ENCODE measurements around the gene CITED1.
A peak's percentile ranks its signal among the peaks of the same experiment; 100 is the strongest.

The CITED1 gene

GRCh38 chrX:72301781-72302180 lies 3.9 kb downstream of the CITED1 start:
- no peak overlapping the region for H4K12ac ChIP-seq (ENCODE audit: low read depth, low read length)
- no peak overlapping the region for H2BK120ac ChIP-seq (ENCODE audit: insufficient read depth, low read length, poor library complexity)
- H4K91ac ChIP-seq (ENCODE audit: low read depth, low read length): no peak overlapping the region
- H2BK12ac ChIP-seq (ENCODE audit: low read length): no peak overlapping the region
- H3K4ac ChIP-seq (ENCODE audit: low read depth, low read length): no peak overlapping the region
- no peak overlapping the region for H3K4me2 ChIP-seq (ENCODE audit: low read length)
- H3K18ac ChIP-seq (ENCODE audit: low read length): no peak overlapping the region
- H3K79me2 ChIP-seq (ENCODE audit: control insufficient read depth, insufficient read depth, low read length, poor library complexity): no peaks in the 10 kb centered on the region
- H2AFZ ChIP-seq (ENCODE audit: insufficient read depth, low read length, poor library complexity): no peak overlapping the region
- no peaks in the 10 kb centered on the region for H3K79me1 ChIP-seq (ENCODE audit: low read length)
- no peak overlapping the region for H3K4me3 ChIP-seq (ENCODE audit: low read depth, low read length)
- no peak overlapping the region for H2BK5ac ChIP-seq (ENCODE audit: low read depth, low read length, poor library complexity)
- no peak overlapping the region for H4K8ac ChIP-seq (ENCODE audit: low read depth, low read length)
- WGBS (ENCODE audit: extremely low coverage, insufficient coverage, insufficient read length): no CpG with 5 or more reads among the region's 9 CpGs
- peaks cover 30% of the 10 kb centered on the region for H3K27me3 ChIP-seq (ENCODE audit: insufficient read depth, low read length)
- no peak overlapping the region for H3K23ac ChIP-seq (ENCODE audit: low read length)
- no peak overlapping the region for H3K9ac ChIP-seq (ENCODE audit: low read length)
- H3K36me3 ChIP-seq (ENCODE audit: control insufficient read depth in 1 of 2, insufficient read depth in 2 of 2, low read length in 2 of 2): no peaks in the 10 kb centered on the region
- no peak overlapping the region for H3K27ac ChIP-seq (ENCODE audit: low read depth, low read length)
- H3K14ac ChIP-seq (ENCODE audit: low read length): no peak overlapping the region
- no peak overlapping the region for H2AK5ac ChIP-seq (ENCODE audit: low read length)
- peaks cover 4 to 7% of the 10 kb centered on the region in 2 experiments for H3K4me1 ChIP-seq (ENCODE audit: control insufficient read depth in 1 of 2, insufficient read depth in 2 of 2, low read length in 2 of 2)
- no peaks in the 10 kb centered on the region for H3K9me3 ChIP-seq (ENCODE audit: insufficient read depth, low read depth, low read length)
- no peak for DNase-seq

DNA sequence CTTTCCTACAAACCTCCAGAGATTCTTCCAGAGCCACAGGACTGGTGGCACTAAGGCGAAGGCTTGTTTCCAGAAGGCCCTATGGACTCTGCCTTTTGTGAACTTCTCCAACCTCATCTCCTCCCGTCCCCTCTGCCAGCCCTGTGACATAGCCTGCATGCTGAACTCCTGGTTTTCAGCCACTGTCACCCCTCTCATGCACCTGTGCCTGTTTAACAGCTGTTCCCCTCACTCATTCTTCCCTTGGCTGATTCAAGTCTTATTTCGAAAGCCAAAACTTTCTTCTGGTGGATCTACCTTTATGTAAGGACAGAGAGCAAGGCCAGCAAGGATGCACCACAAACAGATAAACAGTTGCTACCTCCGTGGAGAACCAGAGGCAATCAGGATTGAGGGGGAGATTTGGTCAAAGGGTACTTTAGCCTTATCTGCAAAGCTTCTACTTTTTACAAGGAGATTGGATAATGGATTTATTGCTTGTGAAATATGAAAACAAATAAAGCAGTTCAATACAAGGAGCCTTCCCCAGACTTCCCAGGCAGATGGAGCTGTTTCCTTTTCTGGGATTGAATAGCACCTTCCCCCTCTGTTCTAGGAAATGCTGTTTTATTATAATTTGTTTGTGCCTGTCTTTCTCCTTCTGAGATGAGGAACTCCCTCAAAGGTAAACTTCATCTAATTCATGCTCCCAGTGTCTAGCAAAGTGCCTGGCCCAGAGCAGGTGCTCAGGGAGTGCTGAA lies 5.7 kb downstream of the CITED1 start:
- no peak overlapping the region for H2AK5ac ChIP-seq (ENCODE audit: low read length)
- no peak overlapping the region for H3K4me3 ChIP-seq (ENCODE audit: low read depth, low read length)
- H2AFZ ChIP-seq (ENCODE audit: insufficient read depth, low read length, poor library complexity): no peak overlapping the region
- no peaks in the 10 kb centered on the region for H3K79me2 ChIP-seq (ENCODE audit: control insufficient read depth, insufficient read depth, low read length, poor library complexity)
- H4K91ac ChIP-seq (ENCODE audit: low read depth, low read length): no peak overlapping the region
- H3K4me2 ChIP-seq (ENCODE audit: low read length): no peak overlapping the region
- H4K12ac ChIP-seq (ENCODE audit: low read depth, low read length): no peak overlapping the region
- H3K9me3 ChIP-seq (ENCODE audit: insufficient read depth, low read depth, low read length): no peaks in the 10 kb centered on the region
- no peak overlapping the region for H3K4ac ChIP-seq (ENCODE audit: low read depth, low read length)
- peaks cover 18% of the 10 kb centered on the region for H3K27me3 ChIP-seq (ENCODE audit: insufficient read depth, low read length)
- H3K9ac ChIP-seq (ENCODE audit: low read length): no peak overlapping the region
- H2BK5ac ChIP-seq (ENCODE audit: low read depth, low read length, poor library complexity): no peak overlapping the region
- H4K8ac ChIP-seq (ENCODE audit: low read depth, low read length): no peak overlapping the region
- H2BK120ac ChIP-seq (ENCODE audit: insufficient read depth, low read length, poor library complexity): no peak overlapping the region
- no peak overlapping the region for H3K23ac ChIP-seq (ENCODE audit: low read length)
- H3K79me1 ChIP-seq (ENCODE audit: low read length): no peaks in the 10 kb centered on the region
- no peak overlapping the region for H3K27ac ChIP-seq (ENCODE audit: low read depth, low read length)
- H3K18ac ChIP-seq (ENCODE audit: low read length): no peak overlapping the region
- no CpG with 5 or more reads among the region's 4 CpGs for WGBS (ENCODE audit: extremely low coverage, insufficient coverage, insufficient read length)
- no peaks in the 10 kb centered on the region for H3K36me3 ChIP-seq (ENCODE audit: control insufficient read depth in 1 of 2, insufficient read depth in 2 of 2, low read length in 2 of 2)
- no peak overlapping the region for H3K14ac ChIP-seq (ENCODE audit: low read length)
- no peak for DNase-seq
- no peak overlapping the region for H2BK12ac ChIP-seq (ENCODE audit: low read length)
- H3K4me1 ChIP-seq (ENCODE audit: control insufficient read depth in 1 of 2, insufficient read depth in 2 of 2, low read length in 2 of 2): no peaks in the 10 kb centered on the region

DNA sequence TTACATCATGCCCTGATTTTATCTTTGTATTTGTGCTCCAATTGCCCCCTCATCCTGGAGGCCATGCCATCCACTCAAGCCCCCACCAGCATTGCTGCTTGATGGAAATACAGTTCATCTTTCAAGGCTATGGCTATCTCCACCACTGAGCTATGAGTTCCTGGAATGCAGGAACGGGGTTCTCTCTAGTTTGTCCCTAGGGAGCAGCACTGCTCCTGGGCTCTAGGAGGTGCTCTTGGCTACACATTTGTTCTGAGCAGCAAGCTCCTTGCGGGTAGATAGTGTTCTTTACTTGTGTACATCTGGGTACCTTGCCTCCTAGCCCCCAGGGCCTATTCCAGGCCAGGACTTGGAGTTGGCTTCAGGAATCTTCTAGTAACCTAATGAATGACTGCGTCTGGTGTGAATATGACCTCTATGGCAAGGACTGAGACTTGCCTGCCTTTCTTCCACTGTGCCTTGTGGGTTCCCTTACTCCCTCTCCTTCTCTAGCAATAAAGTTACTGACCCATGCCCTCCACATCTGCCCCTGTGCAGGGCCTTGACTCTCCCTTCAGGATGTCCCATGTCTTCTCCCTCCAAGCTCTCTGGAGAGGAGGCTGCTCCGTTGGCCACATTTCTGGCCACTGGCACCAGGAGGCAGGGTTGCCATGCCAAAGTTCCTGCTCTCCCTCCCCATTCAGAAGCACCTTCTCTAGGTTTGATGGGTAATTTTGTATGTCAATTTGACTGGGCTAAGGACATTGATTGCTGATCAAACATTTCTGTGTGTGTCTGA lies 7.6 kb downstream of the CITED1 start:
- Histone ChIP-seq H3K27me3 (ENCODE audit: insufficient read depth, low read length) (peaks cover 8% of the 10 kb centered on the region), H4K12ac (ENCODE audit: low read depth, low read length) (no peak overlapping the region), H3K4me2 (ENCODE audit: low read length) (no peak overlapping the region), H2BK5ac (ENCODE audit: low read depth, low read length, poor library complexity) (no peak overlapping the region), H4K8ac (ENCODE audit: low read depth, low read length) (no peak overlapping the region), H4K91ac (ENCODE audit: low read depth, low read length) (no peak overlapping the region), H3K27ac (ENCODE audit: low read depth, low read length) (no peak overlapping the region), H3K18ac (ENCODE audit: low read length) (no peak overlapping the region), H3K4ac (ENCODE audit: low read depth, low read length) (no peak overlapping the region), H3K4me1 (ENCODE audit: control insufficient read depth in 1 of 2, insufficient read depth in 2 of 2, low read length in 2 of 2) (no peaks in the 10 kb centered on the region), H2AK5ac (ENCODE audit: low read length) (no peak overlapping the region), H3K4me3 (ENCODE audit: low read depth, low read length) (no peak overlapping the region), H3K23ac (ENCODE audit: low read length) (no peak overlapping the region), H2BK12ac (ENCODE audit: low read length) (no peak overlapping the region), H3K14ac (ENCODE audit: low read length) (no peak overlapping the region), H2BK120ac (ENCODE audit: insufficient read depth, low read length, poor library complexity) (no peak overlapping the region), H3K9ac (ENCODE audit: low read length) (no peak overlapping the region), H3K79me2 (ENCODE audit: control insufficient read depth, insufficient read depth, low read length, poor library complexity) (no peaks in the 10 kb centered on the region), H2AFZ (ENCODE audit: insufficient read depth, low read length, poor library complexity) (no peak overlapping the region), H3K79me1 (ENCODE audit: low read length) (no peaks in the 10 kb centered on the region), H3K36me3 (ENCODE audit: control insufficient read depth in 1 of 2, insufficient read depth in 2 of 2, low read length in 2 of 2) (no peaks in the 10 kb centered on the region), H3K9me3 (ENCODE audit: insufficient read depth, low read depth, low read length) (no peaks in the 10 kb centered on the region)
- no CpG with 5 or more reads among the region's 4 CpGs for WGBS (ENCODE audit: extremely low coverage, insufficient coverage, insufficient read length)
- peak in 1 of 2 donors; percentile 13 for DNase-seq

GRCh38 chrX:72296991-72297390 lies 8.7 kb downstream of the CITED1 start:
- H3K27me3 ChIP-seq (ENCODE audit: insufficient read depth, low read length): no peaks in the 10 kb centered on the region
- no peaks in the 10 kb centered on the region for H3K9me3 ChIP-seq (ENCODE audit: insufficient read depth, low read depth, low read length)
- H2AFZ ChIP-seq (ENCODE audit: insufficient read depth, low read length, poor library complexity): no peak overlapping the region
- H3K27ac ChIP-seq (ENCODE audit: low read depth, low read length): no peak overlapping the region
- no peaks in the 10 kb centered on the region for H3K4me1 ChIP-seq (ENCODE audit: control insufficient read depth in 1 of 2, insufficient read depth in 2 of 2, low read length in 2 of 2)
- H4K12ac ChIP-seq (ENCODE audit: low read depth, low read length): no peak overlapping the region
- H3K14ac ChIP-seq (ENCODE audit: low read length): no peak overlapping the region
- H4K8ac ChIP-seq (ENCODE audit: low read depth, low read length): no peak overlapping the region
- no peak overlapping the region for H3K18ac ChIP-seq (ENCODE audit: low read length)
- no peak overlapping the region for H3K4me2 ChIP-seq (ENCODE audit: low read length)
- H2BK12ac ChIP-seq (ENCODE audit: low read length): no peak overlapping the region
- DNase-seq: no peak
- no peak overlapping the region for H3K4ac ChIP-seq (ENCODE audit: low read depth, low read length)
- no peak overlapping the region for H3K4me3 ChIP-seq (ENCODE audit: low read depth, low read length)
- H3K9ac ChIP-seq (ENCODE audit: low read length): no peak overlapping the region
- no peak overlapping the region for H2BK5ac ChIP-seq (ENCODE audit: low read depth, low read length, poor library complexity)
- no peak overlapping the region for H2BK120ac ChIP-seq (ENCODE audit: insufficient read depth, low read length, poor library complexity)
- no peaks in the 10 kb centered on the region for H3K79me2 ChIP-seq (ENCODE audit: control insufficient read depth, insufficient read depth, low read length, poor library complexity)
- no CpG with 5 or more reads among the region's 1 CpG for WGBS (ENCODE audit: extremely low coverage, insufficient coverage, insufficient read length)
- no peaks in the 10 kb centered on the region for H3K79me1 ChIP-seq (ENCODE audit: low read length)
- no peak overlapping the region for H2AK5ac ChIP-seq (ENCODE audit: low read length)
- H3K23ac ChIP-seq (ENCODE audit: low read length): no peak overlapping the region
- H4K91ac ChIP-seq (ENCODE audit: low read depth, low read length): no peak overlapping the region
- no peaks in the 10 kb centered on the region for H3K36me3 ChIP-seq (ENCODE audit: control insufficient read depth in 1 of 2, insufficient read depth in 2 of 2, low read length in 2 of 2)
